Vagina (tissue), 2 donors: ENCODE measurements around the gene TXNDC9. TPM values are rescaled to one million over a fixed set of nuclear protein-coding genes. Genes with fewer than 3 reads are reported as not detected.
"Not testable (repeated sequence)": the region's sequence is repeated elsewhere in the genome, so short reads cannot be mapped to it uniquely, and the experiment has no call there.

Experiments
- DNase-seq, 2 donors: peaks; one replicate each; pipeline ENCODE4 v3.0.0-alpha.2; 2017; ENCODE audit errors: extremely low spot score in 2 of 2
- H3K27ac ChIP-seq: fragments of 200-600 bp; sonication (generic); one replicate; pipeline ENCODE4 v1.5.1; 2019
- H3K27me3 ChIP-seq: fragments of 200-600 bp; sonication (generic); one replicate; pipeline ENCODE4 v1.5.1; 2019
- H3K36me3 ChIP-seq, 2 donors: fragments of 200-600 bp; sonication (generic); one replicate each; pipeline ENCODE4 v1.5.1; 2017 to 2019
- H3K4me1 ChIP-seq: fragments of 200-600 bp; sonication (generic); one replicate; pipeline ENCODE4 v1.5.1; 2019
- H3K4me3 ChIP-seq, 2 donors: fragments of 200-600 bp; sonication (generic); 1 replicate in 1 of 2; 2 replicates in 1 of 2; pipeline ENCODE4 v1.5.1; 2016 to 2019
- H3K9me3 ChIP-seq: fragments of 200-600 bp; sonication (generic); one replicate; pipeline ENCODE4 v1.5.1; 2019
- POLR2A ChIP-seq, 2 donors: fragments of 450-650 bp; IDR thresholded peaks; one replicate each; pipeline ENCODE4 v1.6.1; 2017; ENCODE audit warnings: antibody characterized with exemption in 2 of 2, mild to moderate bottlenecking in 2 of 2, moderate library complexity in 2 of 2
- POLR2AphosphoS5 ChIP-seq, 2 donors: sonication (generic); formaldehyde crosslinking; IDR thresholded peaks; one replicate each; pipeline ENCODE4 v1.9.0; 2017; ENCODE audit warnings: antibody characterized with exemption in 2 of 2, mild to moderate bottlenecking in 2 of 2, low read depth in 1 of 2; ENCODE audit not compliant: insufficient read depth in 1 of 2
- intact Hi-C: fragments of 100-400 bp; cut with DNase I; formaldehyde crosslinking; loops from one replicate; pipeline ENCODE4 v1.15.1; 2023
- total RNA-seq: library from RNA; depleted of rRNA; stranded (reverse); fragments of >200 nt; gene quantifications from one replicate; pipeline ENCODE4 v1.2.3, GENCODE V29; 2016
- TF ChIP-seq, protein P1 (sequence below), 3 experiments: fragments of 450-650 bp in 2 of 3; fragments of 200-600 bp in 1 of 3; sonication (generic) in 1 of 3; IDR thresholded peaks; one replicate each; pipeline ENCODE4 v1.5.1; 2017 to 2019; ENCODE audit warnings: antibody characterized with exemption in 3 of 3, mild to moderate bottlenecking in 2 of 3, moderate library complexity in 2 of 3

TXNDC9 gene
- total RNA-seq, 1 donor from 2014 or later: 37.1 TPM

DNA sequence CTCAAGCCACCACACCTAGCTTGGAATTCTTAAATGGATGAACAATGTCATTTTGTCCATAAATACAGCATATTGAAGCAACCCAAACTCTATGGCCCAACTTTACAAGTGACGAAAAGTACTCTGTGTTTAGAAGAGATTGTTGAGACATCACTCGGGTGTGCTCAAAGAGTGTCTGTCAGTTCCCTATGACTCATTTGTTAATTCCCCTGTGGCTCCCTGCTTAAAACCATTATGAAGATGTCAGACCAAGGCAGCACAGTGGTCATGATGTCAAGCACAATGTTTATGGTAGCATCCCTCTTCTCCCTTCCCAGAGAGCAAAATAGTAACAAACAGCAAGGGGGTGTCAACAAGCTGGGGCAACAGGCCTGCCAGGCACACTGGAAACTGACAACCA, 38.1 kb downstream of the TXNDC9 start:
- no peak overlapping the region for H3K27ac ChIP-seq
- no peaks in the 10 kb centered on the region for H3K4me1 ChIP-seq
- intact Hi-C loops: no loop called here
- no peak overlapping the region for H3K4me3 ChIP-seq
- H3K9me3 ChIP-seq: no peaks in the 10 kb centered on the region
- H3K27me3 ChIP-seq: no peaks in the 10 kb centered on the region
- DNase-seq: no peak
- no peaks in the 10 kb centered on the region for H3K36me3 ChIP-seq
- TF ChIP-seq POLR2AphosphoS5 (IDR thresholded peaks at IDR 0.05; ENCODE audit: insufficient read depth in 1 of 2, low read depth in 1 of 2) (no peak), POLR2A (IDR thresholded peaks at IDR 0.05) (no peak)
- TF ChIP-seq, protein P1, sequence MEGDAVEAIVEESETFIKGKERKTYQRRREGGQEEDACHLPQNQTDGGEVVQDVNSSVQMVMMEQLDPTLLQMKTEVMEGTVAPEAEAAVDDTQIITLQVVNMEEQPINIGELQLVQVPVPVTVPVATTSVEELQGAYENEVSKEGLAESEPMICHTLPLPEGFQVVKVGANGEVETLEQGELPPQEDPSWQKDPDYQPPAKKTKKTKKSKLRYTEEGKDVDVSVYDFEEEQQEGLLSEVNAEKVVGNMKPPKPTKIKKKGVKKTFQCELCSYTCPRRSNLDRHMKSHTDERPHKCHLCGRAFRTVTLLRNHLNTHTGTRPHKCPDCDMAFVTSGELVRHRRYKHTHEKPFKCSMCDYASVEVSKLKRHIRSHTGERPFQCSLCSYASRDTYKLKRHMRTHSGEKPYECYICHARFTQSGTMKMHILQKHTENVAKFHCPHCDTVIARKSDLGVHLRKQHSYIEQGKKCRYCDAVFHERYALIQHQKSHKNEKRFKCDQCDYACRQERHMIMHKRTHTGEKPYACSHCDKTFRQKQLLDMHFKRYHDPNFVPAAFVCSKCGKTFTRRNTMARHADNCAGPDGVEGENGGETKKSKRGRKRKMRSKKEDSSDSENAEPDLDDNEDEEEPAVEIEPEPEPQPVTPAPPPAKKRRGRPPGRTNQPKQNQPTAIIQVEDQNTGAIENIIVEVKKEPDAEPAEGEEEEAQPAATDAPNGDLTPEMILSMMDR (IDR thresholded peaks at IDR 0.05): no peak

DNA sequence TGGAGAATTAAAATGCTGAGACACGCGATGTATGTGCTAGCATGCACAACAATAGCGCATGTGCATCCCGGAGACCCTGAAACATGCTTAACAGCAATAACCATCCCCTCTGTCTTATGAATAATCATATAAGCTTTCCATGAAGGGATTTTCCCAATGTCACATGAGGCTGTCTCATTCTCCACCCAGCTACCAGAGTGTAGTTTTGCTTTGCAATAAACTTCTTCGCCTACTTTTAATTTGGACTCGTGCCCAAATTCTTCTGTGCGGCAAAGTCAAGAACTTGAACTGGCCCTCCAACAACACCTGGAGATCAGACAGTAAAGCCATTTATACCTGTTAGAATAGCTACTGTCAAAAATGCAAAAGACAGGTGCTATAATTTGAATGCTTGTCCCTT, 50.6 kb downstream of the TXNDC9 start:
- DNase-seq: no peak
- Histone ChIP-seq H3K36me3 (no peaks in the 10 kb centered on the region), H3K27me3 (no peaks in the 10 kb centered on the region), H3K9me3 (no peaks in the 10 kb centered on the region), H3K4me1 (no peaks in the 10 kb centered on the region), H3K27ac (no peak overlapping the region), H3K4me3 (no peak overlapping the region)
- intact Hi-C loops: no loop called here
- TF ChIP-seq, protein P1 (IDR thresholded peaks at IDR 0.05): no peak
- no peak for TF ChIP-seq POLR2AphosphoS5 (IDR thresholded peaks at IDR 0.05; ENCODE audit: insufficient read depth in 1 of 2, low read depth in 1 of 2)
- TF ChIP-seq POLR2A (IDR thresholded peaks at IDR 0.05): no peak

DNA sequence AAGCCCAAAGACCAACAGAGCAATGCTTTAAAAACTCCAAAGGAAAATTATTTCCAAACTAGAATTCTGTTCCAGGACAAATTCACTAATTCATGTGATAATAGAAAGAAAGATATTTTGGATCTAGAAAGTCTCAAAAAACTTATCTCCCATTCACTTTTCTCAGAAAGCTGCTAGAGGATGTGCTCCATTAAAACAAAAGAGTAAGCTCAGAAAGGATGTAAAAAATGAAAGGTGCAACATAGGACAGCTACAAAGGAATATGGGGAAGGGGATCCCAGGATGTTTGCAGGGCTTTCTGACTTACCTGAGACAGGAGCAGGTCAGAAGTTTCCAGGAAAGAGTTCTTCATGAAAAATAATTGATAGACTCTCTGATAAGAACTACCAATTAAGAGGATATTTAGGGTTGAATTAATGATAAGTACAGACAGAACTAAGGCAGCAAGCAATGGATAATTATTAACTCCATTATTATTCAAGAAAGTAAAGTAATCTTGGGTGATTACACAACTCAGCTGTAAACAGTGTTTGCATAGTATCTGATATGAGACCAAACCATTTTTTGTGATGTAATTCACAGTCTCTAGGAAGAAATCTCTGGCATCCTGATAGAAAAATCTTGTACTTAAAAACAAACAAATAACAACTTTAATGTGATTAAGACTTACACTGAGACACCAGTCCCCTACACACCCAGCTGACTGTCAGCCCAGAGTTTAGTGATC, 56.0 kb downstream of the TXNDC9 start:
- intact Hi-C loops: no loop called here
- no peak overlapping the region for H3K4me3 ChIP-seq

DNA sequence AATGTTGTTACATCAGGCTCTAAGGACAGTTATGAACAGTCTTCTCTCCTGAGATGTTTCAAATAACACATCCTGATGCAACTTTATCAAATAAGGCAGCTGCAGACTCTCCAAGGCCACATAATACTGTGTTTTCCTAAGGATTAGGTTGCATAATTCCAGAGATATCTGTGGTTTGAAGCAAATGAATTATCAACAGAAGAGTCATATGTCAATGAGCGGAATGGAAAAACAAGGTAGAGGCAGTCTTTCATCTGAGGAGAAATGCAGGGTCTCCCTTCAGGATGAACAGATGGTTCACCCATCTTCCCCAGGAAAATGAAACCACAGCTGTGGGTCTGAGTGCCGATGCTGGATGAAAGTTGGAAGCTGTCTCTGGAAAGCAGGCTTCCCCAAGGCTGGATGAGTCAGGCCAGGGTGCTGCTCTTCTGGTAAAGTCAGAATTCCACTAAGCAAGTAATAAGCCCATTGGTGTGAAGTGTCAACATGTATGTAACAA, 57.3 kb downstream of the TXNDC9 start:
- TF ChIP-seq POLR2AphosphoS5 (IDR thresholded peaks at IDR 0.05; ENCODE audit: insufficient read depth in 1 of 2, low read depth in 1 of 2) (no peak), POLR2A (IDR thresholded peaks at IDR 0.05) (no peak)
- TF ChIP-seq, protein P1 (IDR thresholded peaks at IDR 0.05): no peak
- no peak for DNase-seq
- no peaks in the 10 kb centered on the region for H3K36me3 ChIP-seq
- no peak overlapping the region for H3K4me3 ChIP-seq
- H3K27me3 ChIP-seq: no peaks in the 10 kb centered on the region
- intact Hi-C loops: no loop called here
- no peak overlapping the region for H3K27ac ChIP-seq
- H3K4me1 ChIP-seq: no peaks in the 10 kb centered on the region
- H3K9me3 ChIP-seq: no peaks in the 10 kb centered on the region

More for the DNA sequence above, 56.0 kb downstream of the TXNDC9 start:
- Histone ChIP-seq H3K27ac (no peak overlapping the region), H3K4me1 (no peaks in the 10 kb centered on the region), H3K9me3 (no peaks in the 10 kb centered on the region), H3K27me3 (no peaks in the 10 kb centered on the region), H3K36me3 (no peaks in the 10 kb centered on the region)
- TF ChIP-seq, protein P1 (IDR thresholded peaks at IDR 0.05): no peak
- TF ChIP-seq POLR2AphosphoS5 (IDR thresholded peaks at IDR 0.05; ENCODE audit: insufficient read depth in 1 of 2, low read depth in 1 of 2) (no peak), POLR2A (IDR thresholded peaks at IDR 0.05) (no peak)
- DNase-seq: no peak

DNA sequence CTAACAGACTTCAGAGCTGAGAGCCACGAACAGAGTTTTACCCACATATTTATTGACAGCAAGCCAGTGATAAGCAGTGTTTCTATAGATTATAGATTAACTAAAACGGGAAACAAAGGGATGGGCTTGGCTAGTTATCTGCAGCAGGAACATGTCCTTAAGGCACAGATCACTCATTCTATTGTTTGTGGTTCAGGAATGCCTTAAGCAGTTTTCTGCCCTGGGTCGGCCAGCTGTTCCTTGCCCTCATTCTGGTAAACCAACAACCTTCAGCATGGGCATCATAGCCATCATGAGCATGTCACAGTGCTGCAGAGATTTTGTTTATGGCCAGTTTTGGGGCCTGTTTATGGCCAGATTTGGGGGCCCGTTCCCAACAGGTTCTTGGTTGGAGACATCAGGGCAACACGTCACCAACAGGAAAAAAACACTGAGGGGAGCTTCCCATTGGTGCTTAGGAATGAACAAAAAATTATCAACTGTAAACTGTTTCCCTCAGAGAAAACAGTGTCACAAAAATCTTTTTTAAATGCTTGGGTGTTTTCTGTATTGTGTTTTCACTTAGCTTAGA, 57.9 kb downstream of the TXNDC9 start:
- H3K36me3 ChIP-seq, DNase-seq, H3K4me3 ChIP-seq, H3K27ac ChIP-seq, H3K4me1 ChIP-seq, H3K9me3 ChIP-seq, intact Hi-C loops, H3K27me3 ChIP-seq: not testable (repeated sequence)
